GM19043 (cell line): ENCODE data around the gene RERE.
"Not testable (repeated sequence)": the region's sequence is repeated elsewhere in the genome, so short reads cannot be mapped to it uniquely, and the experiment has no call there.

ENCODE experiments used
- ATAC-seq: cut with Tn5 transposase; IDR thresholded peaks from one replicate; pipeline ENCODE4 v1.9.1; 2021; ENCODE audit warnings: low read depth; ENCODE audit not compliant: unreplicated experiment

RERE gene

GRCh38 chr1:8754247-8754650 is 63.2 kb downstream of the RERE start:
- ATAC-seq = no peak

GRCh38 chr1:8753736-8754135 is 63.7 kb downstream of the RERE start:
- ATAC-seq = no peak

GRCh38 chr1:8752921-8753713 is 64.3 kb downstream of the RERE start:
- no peak for ATAC-seq

DNA sequence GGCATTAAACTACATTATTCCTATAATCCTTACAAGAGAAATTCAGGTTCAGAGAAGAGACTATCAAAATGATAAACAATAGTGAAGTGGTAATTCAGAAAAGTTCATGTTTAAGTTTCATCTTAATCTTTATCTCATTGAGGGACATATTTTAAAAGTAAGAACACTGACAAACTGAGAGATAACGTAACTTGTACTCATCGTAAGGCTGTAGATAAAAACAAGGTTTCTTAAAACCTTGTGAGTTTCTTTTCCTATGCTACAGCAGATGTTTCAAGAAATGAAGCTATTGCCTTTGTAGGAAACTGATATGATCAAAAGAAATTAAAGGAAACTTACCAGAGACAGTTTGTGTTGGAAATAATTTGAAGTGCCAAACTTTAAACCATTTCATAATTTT is 65.0 kb downstream of the RERE start:
- ATAC-seq = no peak

- ATAC-seq = no peak
Measured at GRCh38 chr1:8751984-8752383, 65.5 kb downstream of the RERE start.

GRCh38 chr1:8747879-8748825 is 69.3 kb downstream of the RERE start:
- ATAC-seq = no peak

- ATAC-seq = no peak
Measured at GRCh38 chr1:8746554-8746953, 70.9 kb downstream of the RERE start.

- no peak for ATAC-seq
Measured at GRCh38 chr1:8745749-8746390, 71.6 kb downstream of the RERE start.

GRCh38 chr1:8745346-8745745 is 72.1 kb downstream of the RERE start:
- ATAC-seq = no peak

DNA sequence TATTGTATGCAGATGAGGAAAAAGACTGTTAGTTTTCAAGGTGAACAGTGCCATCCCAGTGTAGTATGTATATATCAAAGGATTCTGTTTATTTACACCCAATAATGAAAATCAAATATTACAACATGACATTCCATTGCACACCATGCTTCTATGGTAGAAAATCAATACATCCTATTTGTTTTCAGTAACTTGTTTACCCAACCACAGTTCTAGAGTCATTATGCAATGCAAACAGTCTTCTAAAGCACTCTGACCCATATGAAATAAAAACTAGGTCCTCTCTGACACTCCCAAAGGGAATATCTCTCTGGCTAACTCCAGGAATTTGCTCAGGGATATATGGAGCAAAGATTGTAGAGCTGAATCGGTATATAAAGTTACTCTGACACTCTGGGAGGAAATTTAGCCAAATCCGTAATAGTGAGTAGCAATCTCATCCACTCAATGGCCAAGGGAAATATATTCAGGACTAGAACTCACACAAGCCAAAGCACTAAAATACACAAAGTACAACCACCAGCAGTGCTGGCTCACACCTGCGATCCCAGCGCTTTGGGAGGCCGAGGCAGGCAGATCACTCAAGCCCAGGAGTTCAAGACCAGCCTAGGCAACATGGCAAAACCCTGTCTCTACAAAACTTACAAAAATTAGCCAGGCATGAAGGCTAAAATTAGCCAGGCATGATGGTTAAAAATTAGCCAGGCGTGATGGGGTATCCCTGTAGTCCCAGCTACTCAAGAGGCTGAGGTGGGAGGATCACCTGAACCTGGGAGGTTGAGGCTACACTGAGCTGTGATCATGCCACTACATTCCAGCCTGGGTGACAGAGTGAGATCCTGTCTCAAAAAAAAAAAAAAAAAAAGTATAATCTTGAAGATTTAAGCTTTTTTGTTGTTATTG is 75.2 kb downstream of the RERE start:
- ATAC-seq = no peak

- ATAC-seq = no peak
Measured at GRCh38 chr1:8740034-8740449, 77.4 kb downstream of the RERE start.

DNA sequence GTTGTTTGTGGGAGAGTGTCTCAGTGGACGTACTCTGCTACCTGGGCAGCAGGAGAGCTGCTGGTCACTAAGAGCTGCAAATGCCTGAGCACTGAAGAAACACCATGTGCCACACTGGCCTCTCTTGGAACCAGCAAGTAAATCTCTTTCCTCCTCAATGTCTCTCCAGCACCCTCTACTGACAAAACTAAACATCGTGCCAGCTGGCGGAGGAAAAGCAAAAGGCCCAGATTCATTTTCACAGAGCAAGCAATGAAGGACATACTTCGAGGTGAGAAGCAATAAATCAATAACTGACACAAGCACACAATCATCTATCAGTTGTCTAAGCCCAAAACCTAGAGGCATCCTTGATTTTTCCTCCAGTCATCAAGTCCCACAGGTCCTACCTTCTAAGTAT is 78.1 kb downstream of the RERE start:
- no peak for ATAC-seq

- no peak for ATAC-seq
Measured at GRCh38 chr1:8736927-8737326, 80.5 kb downstream of the RERE start.

DNA sequence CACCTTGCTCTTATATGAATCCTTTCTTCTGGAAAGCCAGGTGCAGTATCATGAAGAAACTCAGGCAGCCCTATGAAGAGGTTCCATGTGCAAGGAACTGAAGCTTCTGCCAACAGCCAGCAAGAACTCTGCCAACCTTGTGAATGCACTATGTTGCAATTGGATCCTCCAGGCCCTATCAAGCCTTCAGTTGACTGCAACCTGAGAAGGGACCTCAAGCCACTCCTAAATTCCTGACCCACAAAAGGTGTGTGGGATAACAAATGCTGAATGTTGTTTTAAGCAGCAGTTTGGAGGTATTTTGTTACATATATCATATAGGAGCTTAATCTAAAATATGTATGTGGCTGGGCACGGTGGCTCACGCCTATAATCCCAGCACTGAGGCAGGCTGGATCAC is 84.0 kb downstream of the RERE start:
- no peak for ATAC-seq

DNA sequence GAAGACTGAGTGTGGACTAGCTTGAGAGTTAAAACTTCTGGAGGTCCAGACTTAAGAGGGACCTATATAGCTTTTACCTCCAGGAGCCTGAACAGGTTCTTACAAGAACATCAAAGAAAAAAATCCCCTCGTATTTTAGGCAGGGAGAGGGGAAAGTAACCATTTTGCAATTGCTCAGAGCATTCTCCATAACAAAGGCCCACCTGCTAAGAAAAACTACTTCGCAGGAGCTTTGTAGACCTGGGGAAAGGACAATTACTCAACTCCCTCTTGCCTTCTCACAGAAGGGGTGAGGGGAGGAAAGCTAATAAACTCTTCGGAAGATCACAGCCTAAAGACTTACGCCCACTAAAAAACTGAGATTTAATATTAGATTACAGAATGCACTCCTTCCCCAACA is 86.3 kb downstream of the RERE start:
- no peak for ATAC-seq

- no peak for ATAC-seq
Measured at GRCh38 chr1:8728464-8728863, 89.0 kb downstream of the RERE start.

DNA sequence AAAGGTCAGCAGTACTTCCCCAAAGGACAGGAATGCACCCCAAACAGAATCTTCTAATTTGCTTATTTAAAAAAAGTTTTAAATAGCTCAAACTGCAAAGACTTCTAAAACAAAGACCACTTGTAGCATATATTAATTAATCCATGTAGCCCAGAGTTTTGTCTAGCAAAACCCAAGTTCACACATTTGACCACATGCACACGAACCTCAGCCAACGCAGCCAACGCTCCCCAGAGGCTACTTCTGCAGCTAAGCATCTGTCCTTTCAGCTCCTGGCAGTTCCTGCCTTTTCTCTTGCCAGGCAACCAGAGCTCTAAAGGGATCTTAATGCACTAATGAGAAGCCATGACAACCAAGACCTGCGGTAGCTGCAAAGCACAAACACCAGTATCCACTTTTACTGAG is 89.6 kb downstream of the RERE start:
- ATAC-seq = no peak

- not testable (repeated sequence) for ATAC-seq
Measured at GRCh38 chr1:8727316-8727715, 90.1 kb downstream of the RERE start.

DNA sequence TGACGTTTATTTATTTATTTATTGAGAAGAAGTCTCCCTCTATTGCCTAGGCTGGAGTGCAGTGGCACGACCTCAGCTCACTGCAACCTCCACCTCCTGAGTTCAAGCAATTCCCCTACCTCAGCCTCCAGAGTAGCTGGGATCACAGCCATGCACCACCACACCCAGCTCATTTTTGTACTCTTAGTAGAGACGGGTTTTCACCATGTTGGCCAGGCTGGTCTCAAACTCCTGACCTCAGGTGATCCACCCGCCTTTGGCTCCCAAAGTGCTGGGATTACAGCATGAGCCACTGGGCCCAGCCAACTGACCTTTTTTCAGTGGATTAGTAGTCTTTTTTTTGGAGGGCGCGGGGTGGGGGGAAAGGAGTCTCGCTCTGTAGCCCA is 90.6 kb downstream of the RERE start:
- not testable (repeated sequence) for ATAC-seq

DNA sequence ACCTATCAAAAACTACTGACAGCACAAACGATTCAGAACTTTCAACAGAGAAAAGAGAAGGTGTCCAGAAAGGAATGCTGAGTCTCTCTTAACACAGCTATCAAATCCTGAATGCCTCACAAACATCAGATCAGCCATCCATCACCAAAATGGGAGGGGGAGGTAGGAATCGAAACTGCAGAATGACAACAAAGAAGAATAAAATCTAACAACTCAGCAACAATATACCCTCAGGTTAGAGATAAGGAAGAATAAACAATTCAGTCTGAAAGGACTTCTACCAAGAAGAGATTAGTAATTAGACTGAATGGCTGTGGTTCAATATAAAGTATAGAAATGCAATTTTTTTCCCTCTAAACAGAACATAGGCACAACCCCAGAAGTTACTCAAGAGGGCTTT is 94.4 kb downstream of the RERE start:
- ATAC-seq = no peak
